IPS DF 4.7 (cell line): ENCODE results near the gene SRRT.

Source experiments
- DNase-seq: peaks from one replicate; pipeline ENCODE4 v3.0.0-alpha.2; 2013; ENCODE audit warnings: low spot score; ENCODE audit errors: extremely low read depth

The SRRT gene

GRCh38 chr7:100881136-100881535, 6.2 kb downstream of the SRRT start:
- no peak for DNase-seq

DNA sequence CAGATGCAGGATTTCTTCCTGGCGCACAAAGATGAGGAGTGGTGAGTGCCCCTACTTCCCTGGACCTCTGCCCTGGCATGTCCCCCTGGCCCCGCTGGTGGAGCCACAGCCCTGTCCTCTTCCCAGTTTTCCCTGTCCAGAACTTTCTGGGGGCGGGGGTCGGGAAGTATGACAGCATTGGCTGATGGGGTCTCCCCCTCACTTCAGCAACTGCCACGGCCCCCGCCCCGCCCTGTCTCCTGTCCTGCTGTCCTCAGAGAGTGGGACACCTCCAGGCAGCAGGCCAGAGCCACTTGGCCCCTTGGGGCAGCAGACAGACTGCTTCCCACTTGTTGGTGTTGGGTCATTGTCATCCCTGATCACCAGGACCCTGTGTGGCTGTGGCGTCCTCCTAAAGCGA, 7.3 kb downstream of the SRRT start:
- DNase-seq: no peak

DNA sequence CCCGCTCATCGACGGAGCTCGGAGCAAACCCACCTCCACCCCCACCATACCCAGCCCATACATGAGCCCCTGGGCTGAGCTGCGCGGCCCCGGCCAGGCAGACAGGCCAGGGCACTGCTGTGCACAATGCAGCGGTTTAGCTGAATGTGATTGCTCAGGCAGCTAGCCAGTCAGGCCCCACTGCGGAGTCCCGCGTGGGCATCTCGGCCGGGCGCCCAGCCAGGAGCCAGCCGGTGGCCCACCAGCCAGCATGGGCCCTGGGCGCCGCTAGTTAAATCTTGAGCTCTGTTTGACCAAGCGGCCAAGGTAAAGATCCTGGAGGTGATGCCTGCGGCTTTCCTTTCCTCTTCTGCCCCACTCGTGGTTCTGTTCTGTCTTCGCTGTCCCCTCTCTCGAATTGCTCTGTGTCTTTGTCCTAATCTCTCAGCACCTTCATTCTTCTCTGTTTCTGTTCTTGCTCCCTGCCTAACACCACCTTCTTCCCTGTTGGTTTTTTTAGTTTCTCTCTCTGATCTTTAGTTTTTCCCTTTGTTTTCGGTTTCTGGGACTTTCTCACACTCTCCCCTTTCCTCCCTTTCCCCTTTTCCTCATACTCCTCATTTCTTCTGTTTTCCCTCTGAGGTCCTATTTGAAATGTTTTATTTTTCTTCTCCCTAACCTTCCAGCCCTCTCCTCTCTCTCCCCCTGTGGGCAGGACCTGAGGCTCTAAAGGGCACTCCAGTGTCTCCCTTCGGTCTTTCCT, 8.1 kb downstream of the SRRT start:
- DNase-seq: no peak

- DNase-seq: no peak
Measured at GRCh38 chr7:100884736-100885439, 10.0 kb downstream of the SRRT start.

- DNase-seq: no peak
Measured at GRCh38 chr7:100885440-100886141, 10.7 kb downstream of the SRRT start.

- DNase-seq: no peak
Measured at GRCh38 chr7:100886142-100886935, 11.4 kb downstream of the SRRT start.

DNA sequence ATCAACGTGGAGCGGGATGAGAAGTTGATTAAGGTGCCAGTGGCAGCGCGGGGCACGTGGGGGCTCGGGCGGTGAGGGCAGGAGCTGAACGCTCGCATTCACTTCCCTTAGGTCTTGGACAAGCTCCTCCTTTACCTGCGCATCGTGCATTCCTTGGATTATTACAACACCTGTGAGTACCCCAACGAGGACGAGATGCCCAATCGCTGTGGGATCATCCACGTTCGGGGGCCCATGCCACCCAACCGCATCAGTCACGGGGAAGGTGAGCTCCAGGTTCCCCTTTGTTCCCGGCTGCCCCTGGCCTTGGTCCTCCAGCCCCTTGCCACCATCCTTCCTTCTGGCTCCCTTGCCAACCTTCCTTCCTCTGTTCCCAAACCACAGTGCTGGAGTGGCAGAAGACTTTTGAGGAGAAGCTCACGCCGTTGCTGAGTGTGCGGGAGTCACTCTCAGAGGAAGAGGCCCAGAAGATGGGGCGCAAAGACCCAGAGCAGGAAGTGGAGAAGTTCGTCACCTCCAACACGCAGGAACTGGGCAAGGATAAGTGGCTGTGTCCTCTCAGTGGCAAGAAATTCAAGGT, 12.1 kb downstream of the SRRT start:
- DNase-seq: no peak

DNA sequence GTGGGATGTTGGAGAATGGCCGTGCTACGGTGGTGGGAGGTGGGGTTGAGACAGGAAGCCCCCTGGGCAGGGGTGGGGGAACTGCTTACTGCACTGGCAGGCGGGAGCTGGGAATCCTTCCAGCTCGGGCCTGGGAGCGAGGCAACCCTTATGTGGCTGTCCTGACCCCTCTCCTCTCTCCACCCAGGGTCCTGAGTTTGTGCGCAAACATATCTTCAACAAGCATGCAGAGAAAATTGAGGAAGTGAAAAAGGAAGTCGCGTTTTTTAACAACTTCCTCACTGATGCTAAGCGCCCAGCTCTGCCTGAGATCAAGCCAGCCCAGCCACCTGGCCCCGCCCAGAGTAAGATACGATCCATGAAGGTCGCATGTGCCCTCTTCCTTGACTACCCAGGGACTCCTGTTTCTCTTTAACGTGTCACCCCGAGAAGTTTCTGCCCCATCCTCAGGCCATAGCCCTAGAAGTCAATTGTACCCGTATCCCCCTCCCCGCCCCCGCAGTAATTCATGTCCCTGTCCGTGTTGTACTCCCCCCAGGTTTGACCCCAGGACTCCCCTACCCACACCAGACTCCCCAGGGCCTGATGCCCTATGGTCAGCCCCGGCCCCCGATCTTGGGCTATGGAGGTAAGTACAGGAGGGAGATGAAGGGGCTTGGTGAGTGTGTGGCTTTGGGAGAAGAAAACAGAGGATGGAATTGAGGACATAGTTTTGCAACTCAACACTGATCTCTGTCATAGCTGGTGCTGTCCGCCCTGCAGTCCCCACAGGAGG, 12.8 kb downstream of the SRRT start:
- DNase-seq: no peak

GRCh38 chr7:100888291-100888987, 13.5 kb downstream of the SRRT start:
- DNase-seq: no peak

DNA sequence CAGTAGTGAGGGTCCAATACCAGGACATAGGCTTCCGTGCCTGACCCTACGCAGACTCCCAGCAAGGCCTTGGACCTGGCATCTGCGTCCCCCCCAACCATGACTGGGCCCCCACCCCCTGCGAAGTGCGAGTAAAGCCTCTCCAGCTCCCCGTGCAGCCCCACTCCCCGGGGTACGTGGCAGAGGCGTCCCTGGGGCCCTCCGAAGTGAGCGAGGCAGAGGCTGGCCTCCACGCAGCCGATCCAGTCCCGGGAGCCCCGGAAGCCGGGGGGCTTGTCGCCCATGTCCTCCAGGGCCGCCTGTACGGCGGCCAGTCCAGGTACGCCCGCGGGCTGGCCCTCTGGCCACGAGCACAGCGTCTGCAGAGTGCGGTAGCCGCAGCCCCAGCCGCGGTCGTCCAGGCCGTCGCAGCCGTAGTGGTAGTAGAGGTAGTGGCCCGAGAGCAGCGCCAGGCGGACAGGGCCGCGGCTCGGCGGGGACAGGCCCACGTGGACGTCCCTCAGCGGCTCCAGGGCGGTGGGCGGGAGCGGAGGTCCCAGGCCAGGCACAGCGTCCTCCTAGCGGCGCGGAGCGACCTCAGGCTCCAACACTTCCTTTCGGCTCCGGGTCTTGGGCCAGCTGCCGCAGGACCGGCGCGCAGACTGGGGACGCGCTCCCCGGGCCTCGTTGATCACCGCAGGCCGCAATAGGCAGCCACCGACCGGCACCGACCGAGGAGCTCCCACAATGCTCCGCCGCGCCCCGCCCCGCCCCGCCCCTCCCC, 14.3 kb downstream of the SRRT start, which contains the start of gene UFSP1:
TSS of gene UFSP1 (minus strand) at position 728 of the 763 bp plus-strand sequence. CDS start at position 284, 444 bp downstream.
- DNase-seq: no peak

GRCh38 chr7:100890653-100891567, 16.0 kb downstream of the SRRT start:
- DNase-seq: no peak

DNA sequence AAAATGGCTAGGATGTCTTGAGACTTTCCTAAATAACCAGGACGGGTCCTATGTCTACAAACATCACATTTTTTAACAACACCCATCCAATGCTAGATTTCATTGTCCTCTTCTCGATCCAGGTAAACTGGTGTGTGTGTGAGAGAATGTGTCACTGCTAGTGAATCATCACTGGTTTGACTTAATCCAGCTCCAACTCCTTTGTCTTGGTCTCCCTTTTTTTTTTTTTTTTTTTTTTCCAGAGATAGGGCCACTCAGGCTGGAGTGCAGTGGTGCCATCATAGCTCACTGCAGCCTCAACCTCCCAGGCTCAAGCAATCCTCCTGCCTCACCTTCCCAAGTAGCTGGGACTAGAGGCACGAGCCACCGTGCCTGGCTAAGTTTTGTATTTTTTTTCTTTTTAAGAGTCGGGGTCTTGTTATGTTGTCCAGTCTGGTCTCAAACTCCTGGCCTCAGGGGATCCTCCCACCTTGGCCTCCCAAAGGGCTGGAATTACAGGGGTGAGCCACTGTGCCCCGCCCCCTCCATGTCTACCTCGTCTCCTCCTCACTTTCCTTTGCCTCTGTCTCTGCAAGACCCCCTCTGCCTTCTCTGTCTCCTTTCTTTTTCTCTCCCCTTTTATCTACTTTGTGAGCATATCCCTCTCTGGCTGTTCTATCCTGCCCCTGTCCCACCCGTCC, 16.8 kb downstream of the SRRT start:
- no peak for DNase-seq

GRCh38 chr7:100892364-100893317, 17.7 kb downstream of the SRRT start:
- DNase-seq: no peak

GRCh38 chr7:100893318-100893895, 18.5 kb downstream of the SRRT start:
- DNase-seq: no peak

DNA sequence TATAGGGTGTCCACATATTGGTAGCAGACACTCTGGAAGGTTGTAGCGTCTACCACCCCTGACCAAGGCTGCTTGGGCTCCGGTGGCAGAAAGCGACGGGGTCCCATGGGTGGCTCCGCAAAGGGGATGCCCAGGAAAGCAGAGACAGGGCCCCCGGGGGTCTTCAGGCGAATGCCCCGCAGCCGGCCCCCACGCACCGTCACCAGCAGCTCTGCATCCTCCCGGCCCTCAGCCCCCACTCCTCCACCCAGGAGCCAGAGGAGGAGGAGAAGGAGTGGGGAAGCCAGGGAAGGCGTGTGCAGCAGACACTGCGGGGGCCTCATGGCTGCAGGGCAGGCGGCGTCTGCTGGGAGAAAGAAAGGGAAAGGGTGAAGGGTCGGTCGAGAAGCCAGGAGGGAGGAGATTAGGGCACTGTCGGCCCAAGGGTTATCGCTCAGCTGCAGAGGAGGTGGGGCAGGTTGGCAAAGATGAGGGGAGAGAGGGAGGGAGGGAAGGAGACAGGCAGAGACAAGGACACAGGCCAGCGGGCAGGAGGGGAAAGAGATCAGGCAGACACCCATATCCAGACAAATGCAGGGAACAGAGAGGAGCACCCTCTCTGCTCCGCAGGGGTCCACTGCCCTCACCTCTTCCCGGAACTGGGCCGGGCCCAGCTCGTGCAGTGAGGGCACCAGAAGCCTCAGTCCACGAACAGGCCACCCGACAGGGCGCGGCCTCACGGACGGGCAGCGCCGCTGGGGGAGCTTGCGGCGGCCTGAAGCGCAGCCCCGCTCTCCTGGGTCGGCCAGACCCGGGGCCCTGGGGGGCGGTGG, 19.2 kb downstream of the SRRT start:
- no peak for DNase-seq
